ENCODE results near the gene WNK4. TPM values are rescaled to one million over a fixed set of nuclear protein-coding genes. Genes with fewer than 3 reads are reported as not detected.

WNK4 gene
- total and polyA plus RNA-seq, 12 donors = 0.03 to 0.14 (median 0.07) TPM; not detected in 9

GRCh38 chr17:42795465-42795864 lies 15.1 kb downstream of the WNK4 start:
- DNase-seq = no peak
- H3K36me3 ChIP-seq = peaks cover 0 to 19% (median 4%) of the 10 kb centered on the region in 9 donors
- H3K4me1 ChIP-seq = peaks cover 0 to 23% (median 17%) of the 10 kb centered on the region in 9 donors
- no peak for TF ChIP-seq CTCF (IDR thresholded peaks at IDR 0.05)
- H3K27me3 ChIP-seq = no peaks in the 10 kb centered on the region
- intact Hi-C loops (cut with DNase I) = loop anchor here in 1 of 10 donors (10.0 kb wide), 1 partner anchor 191 kb away; the partner anchor contains the start of genes RETREG3 and TUBG1
- H3K27ac ChIP-seq = no peak overlapping the region
- ATAC-seq = no peak
- no peaks in the 10 kb centered on the region for H3K9me3 ChIP-seq
- 88 to 91% methylated on average over 10 of the region's 10 CpGs for whole genome bisulfite sequencing, 2 donors
- no peak overlapping the region for H3K4me3 ChIP-seq

- Histone ChIP-seq H3K9me3 (no peaks in the 10 kb centered on the region), H3K36me3 (peaks cover 0 to 19% (median 4%) of the 10 kb centered on the region in 9 donors), H3K4me3 (no peak overlapping the region), H3K27me3 (no peaks in the 10 kb centered on the region), H3K4me1 (peaks cover 0 to 23% (median 17%) of the 10 kb centered on the region in 9 donors), H3K27ac (no peak overlapping the region)
- no peak for DNase-seq
- 87 to 92% methylated on average over 18 of the region's 18 CpGs for WGBS, 2 donors
- intact Hi-C loops (cut with DNase I) = loop anchor here in 1 of 10 donors (10.0 kb wide), 1 partner anchor 191 kb away; the partner anchor contains the start of genes RETREG3 and TUBG1
- TF ChIP-seq CTCF (IDR thresholded peaks at IDR 0.05) = no peak
- no peak for ATAC-seq
Measured at GRCh38 chr17:42796066-42796758, 15.8 kb downstream of the WNK4 start.

GRCh38 chr17:42797067-42798007 lies 16.9 kb downstream of the WNK4 start:
- peak overlapping the region in 4 of 10 donors; percentile 77 to 91 (median 82) for H3K27ac ChIP-seq
- no peaks in the 10 kb centered on the region for H3K9me3 ChIP-seq
- H3K4me1 ChIP-seq = peaks cover 0 to 23% (median 17%) of the 10 kb centered on the region in 9 donors
- H3K27me3 ChIP-seq = no peaks in the 10 kb centered on the region
- H3K4me3 ChIP-seq = peak overlapping the region; percentile 68 to 96 (median 88)
- intact Hi-C loops (cut with DNase I) = loop anchor here in 1 of 10 donors (10.0 kb wide), 1 partner anchor 193 kb away; the partner anchor contains the start of genes RETREG3 and TUBG1
- TF ChIP-seq CTCF (IDR thresholded peaks at IDR 0.05) = no peak
- peaks cover 0 to 19% (median 4%) of the 10 kb centered on the region in 9 donors for H3K36me3 ChIP-seq
- WGBS, 2 donors = 81 to 86% methylated on average over 10 of the region's 10 CpGs
- ATAC-seq (no peak), DNase-seq (no peak)

- no peak for ATAC-seq
- no peak for TF ChIP-seq CTCF (IDR thresholded peaks at IDR 0.05)
- peaks cover 0 to 23% (median 17%) of the 10 kb centered on the region in 9 donors for H3K4me1 ChIP-seq
- WGBS, 2 donors = 22 to 23% methylated on average over 10 of the region's 10 CpGs
- no peaks in the 10 kb centered on the region for H3K9me3 ChIP-seq
- intact Hi-C loops (cut with DNase I) = loop anchor here in 1 of 10 donors (10.0 kb wide), 1 partner anchor 193 kb away; the partner anchor contains the start of genes RETREG3 and TUBG1
- peaks cover 0 to 19% (median 4%) of the 10 kb centered on the region in 9 donors for H3K36me3 ChIP-seq
- peak overlapping the region; percentile 68 to 96 (median 88) for H3K4me3 ChIP-seq
- no peak for DNase-seq
- H3K27me3 ChIP-seq = no peaks in the 10 kb centered on the region
- H3K27ac ChIP-seq = peak overlapping the region; percentile 40 to 91 (median 78)
Measured at GRCh38 chr17:42798011-42798382, 17.6 kb downstream of the WNK4 start.
